Measurements from ENCODE around the gene MLIP. TPM values are rescaled to one million over a fixed set of nuclear protein-coding genes. Genes with fewer than 3 reads are reported as not detected.

Gene MLIP
- total RNA-seq, 3 donors from 2014 or later: 0.44 to 4.5 TPM; not detected in 1

DNA sequence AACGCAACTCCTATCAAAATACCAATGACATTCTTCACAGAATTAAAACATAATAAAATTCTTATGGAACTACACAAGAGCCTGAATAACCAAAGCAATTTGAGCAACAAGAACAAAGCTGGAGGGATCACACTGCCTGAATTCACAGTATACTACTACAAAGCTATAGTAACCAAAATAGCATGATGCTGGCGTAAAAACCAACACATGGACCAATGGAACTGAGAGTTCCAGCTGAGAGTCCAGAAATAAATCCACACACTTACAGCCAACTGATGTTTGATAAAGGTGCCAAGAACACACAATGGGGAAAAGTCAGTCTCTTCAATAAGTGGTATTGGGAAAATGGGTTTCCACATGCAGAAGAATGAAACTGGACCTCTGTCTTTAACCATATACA is 6.9 kb downstream of the MLIP start:
- Histone ChIP-seq H3K27ac (no peak overlapping the region), H3K36me3 (no peaks in the 10 kb centered on the region), H3K27me3 (no peaks in the 10 kb centered on the region), H3K9me3 (no peaks in the 10 kb centered on the region), H3K4me1 (no peaks in the 10 kb centered on the region), H3K4me3 (no peak overlapping the region)
- DNase-seq (ENCODE audit: low spot score in 2 of 2): no peak
- intact Hi-C loops (cut with DNase I; ENCODE audit: low total_unique reads): no loop called here
- no peak for TF ChIP-seq POLR2A (IDR thresholded peaks at IDR 0.05)
- no peak for TF ChIP-seq POLR2AphosphoS5 (IDR thresholded peaks at IDR 0.05)
- TF ChIP-seq, protein P1, sequence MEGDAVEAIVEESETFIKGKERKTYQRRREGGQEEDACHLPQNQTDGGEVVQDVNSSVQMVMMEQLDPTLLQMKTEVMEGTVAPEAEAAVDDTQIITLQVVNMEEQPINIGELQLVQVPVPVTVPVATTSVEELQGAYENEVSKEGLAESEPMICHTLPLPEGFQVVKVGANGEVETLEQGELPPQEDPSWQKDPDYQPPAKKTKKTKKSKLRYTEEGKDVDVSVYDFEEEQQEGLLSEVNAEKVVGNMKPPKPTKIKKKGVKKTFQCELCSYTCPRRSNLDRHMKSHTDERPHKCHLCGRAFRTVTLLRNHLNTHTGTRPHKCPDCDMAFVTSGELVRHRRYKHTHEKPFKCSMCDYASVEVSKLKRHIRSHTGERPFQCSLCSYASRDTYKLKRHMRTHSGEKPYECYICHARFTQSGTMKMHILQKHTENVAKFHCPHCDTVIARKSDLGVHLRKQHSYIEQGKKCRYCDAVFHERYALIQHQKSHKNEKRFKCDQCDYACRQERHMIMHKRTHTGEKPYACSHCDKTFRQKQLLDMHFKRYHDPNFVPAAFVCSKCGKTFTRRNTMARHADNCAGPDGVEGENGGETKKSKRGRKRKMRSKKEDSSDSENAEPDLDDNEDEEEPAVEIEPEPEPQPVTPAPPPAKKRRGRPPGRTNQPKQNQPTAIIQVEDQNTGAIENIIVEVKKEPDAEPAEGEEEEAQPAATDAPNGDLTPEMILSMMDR (IDR thresholded peaks at IDR 0.05): no peak

DNA sequence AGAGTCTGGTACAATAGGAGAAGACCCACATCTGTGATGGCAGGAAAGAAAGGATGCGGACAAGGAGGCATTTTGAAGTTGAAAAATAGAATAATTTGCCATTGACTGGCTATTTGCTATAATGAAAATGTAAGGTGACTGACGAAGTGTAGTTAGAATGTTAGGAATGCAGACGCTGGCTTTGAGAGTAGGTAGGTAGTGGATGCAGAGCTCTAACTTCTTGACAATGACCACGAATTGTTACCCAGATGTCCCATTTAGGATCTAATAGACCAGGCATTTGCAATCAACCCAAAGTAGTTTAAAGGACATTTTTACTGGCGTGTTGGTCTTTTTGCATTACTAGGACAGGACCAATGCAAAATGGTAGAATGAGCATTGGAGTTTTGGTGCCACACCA is 14.2 kb downstream of the MLIP start:
- intact Hi-C loops (cut with DNase I; ENCODE audit: low total_unique reads): no loop called here
- no peaks in the 10 kb centered on the region for H3K4me1 ChIP-seq

DNA sequence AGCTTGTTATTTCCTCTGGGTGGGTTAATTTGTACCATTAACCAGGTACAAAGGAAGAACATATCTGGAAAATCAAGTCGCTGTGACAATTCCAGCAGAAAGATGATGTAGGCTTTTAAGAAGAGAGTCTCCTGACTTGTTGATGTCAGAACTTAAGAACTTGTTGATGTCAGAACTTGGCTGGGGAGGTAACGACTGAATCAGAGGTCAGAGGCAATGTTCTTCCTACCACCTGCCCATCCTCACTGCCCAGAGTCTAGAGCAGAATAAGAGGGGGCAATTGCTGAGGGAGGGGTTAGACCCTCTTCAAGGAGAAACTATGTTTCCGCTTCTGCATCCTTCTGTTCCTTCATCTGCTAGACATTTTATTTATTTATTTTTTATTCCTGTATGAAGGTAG is 18.9 kb downstream of the MLIP start:
- DNase-seq (ENCODE audit: low spot score in 2 of 2): no peak
- H3K9me3 ChIP-seq: no peaks in the 10 kb centered on the region
- TF ChIP-seq, protein P1 (IDR thresholded peaks at IDR 0.05): no peak
- TF ChIP-seq POLR2A (IDR thresholded peaks at IDR 0.05): no peak
- no peak for TF ChIP-seq POLR2AphosphoS5 (IDR thresholded peaks at IDR 0.05)
- no peaks in the 10 kb centered on the region for H3K36me3 ChIP-seq
- H3K27me3 ChIP-seq: no peaks in the 10 kb centered on the region
- intact Hi-C loops (cut with DNase I; ENCODE audit: low total_unique reads): no loop called here
- no peak overlapping the region for H3K27ac ChIP-seq
- H3K4me3 ChIP-seq: no peak overlapping the region
- H3K4me1 ChIP-seq: no peaks in the 10 kb centered on the region

More for the DNA sequence above, 14.2 kb downstream of the MLIP start:
- Histone ChIP-seq H3K27me3 (no peaks in the 10 kb centered on the region), H3K27ac (no peak overlapping the region), H3K36me3 (no peaks in the 10 kb centered on the region), H3K4me3 (no peak overlapping the region), H3K9me3 (no peaks in the 10 kb centered on the region)
- TF ChIP-seq POLR2A (IDR thresholded peaks at IDR 0.05) (no peak), POLR2AphosphoS5 (IDR thresholded peaks at IDR 0.05) (no peak)
- TF ChIP-seq, protein P1 (IDR thresholded peaks at IDR 0.05): no peak
- DNase-seq (ENCODE audit: low spot score in 2 of 2): no peak

DNA sequence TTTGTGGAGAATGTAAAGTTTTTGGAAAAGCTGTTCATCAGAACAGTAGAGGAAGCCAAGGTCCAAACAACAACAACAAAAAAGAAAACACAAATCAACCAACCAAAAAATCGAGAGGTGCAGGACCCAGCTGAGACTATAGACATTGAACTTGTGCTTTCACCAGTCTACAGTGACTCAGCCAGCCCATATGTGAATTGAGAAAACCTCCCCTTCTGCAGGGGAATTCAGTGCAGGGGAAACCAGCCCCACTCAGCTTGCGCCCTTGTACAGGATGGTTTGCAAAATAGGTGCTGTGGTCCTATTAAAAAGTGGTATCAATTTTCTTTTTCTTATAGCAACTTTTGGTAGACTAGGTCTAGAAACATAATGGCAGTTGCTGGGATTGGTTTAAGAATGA is 21.3 kb downstream of the MLIP start:
- H3K4me3 ChIP-seq: no peak overlapping the region
- H3K27ac ChIP-seq: no peak overlapping the region
- H3K9me3 ChIP-seq: no peaks in the 10 kb centered on the region
- no peaks in the 10 kb centered on the region for H3K36me3 ChIP-seq
- intact Hi-C loops (cut with DNase I; ENCODE audit: low total_unique reads): no loop called here
- H3K4me1 ChIP-seq: no peaks in the 10 kb centered on the region
- no peaks in the 10 kb centered on the region for H3K27me3 ChIP-seq
- TF ChIP-seq POLR2AphosphoS5 (IDR thresholded peaks at IDR 0.05): no peak
- no peak for TF ChIP-seq POLR2A (IDR thresholded peaks at IDR 0.05)
- TF ChIP-seq, protein P1 (IDR thresholded peaks at IDR 0.05): no peak
- no peak for DNase-seq (ENCODE audit: low spot score in 2 of 2)

DNA sequence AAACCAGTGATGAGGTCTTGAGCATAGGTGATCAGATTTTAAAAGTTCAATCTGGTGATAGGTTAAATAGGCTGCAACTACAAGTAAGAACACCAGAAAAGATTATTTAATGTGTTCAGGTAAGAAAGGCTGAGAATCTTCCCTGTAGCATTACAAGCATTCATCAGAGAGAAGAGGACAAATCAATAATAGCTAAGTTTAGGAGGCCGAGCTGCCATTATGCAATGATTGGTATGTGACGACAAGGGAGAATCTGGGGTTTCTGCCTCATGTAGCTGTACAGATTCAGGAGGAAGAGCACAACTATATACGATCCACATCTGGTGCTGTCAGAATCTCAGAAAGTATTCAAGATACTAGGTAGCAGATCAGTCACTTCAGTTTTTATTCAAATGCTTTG is 21.9 kb downstream of the MLIP start:
- H3K9me3 ChIP-seq: no peaks in the 10 kb centered on the region
- TF ChIP-seq POLR2AphosphoS5 (IDR thresholded peaks at IDR 0.05): no peak
- TF ChIP-seq, protein P1 (IDR thresholded peaks at IDR 0.05): no peak
- no peak for TF ChIP-seq POLR2A (IDR thresholded peaks at IDR 0.05)
- intact Hi-C loops (cut with DNase I; ENCODE audit: low total_unique reads): no loop called here
- H3K27ac ChIP-seq: no peak overlapping the region
- H3K4me1 ChIP-seq: no peaks in the 10 kb centered on the region
- no peak for DNase-seq (ENCODE audit: low spot score in 2 of 2)
- no peak overlapping the region for H3K4me3 ChIP-seq
- H3K36me3 ChIP-seq: no peaks in the 10 kb centered on the region
- H3K27me3 ChIP-seq: no peaks in the 10 kb centered on the region

Measured in breast epithelium (tissue), 4 donors.